ENCODE measurements around the gene DDX6. TPM values are rescaled to one million over a fixed set of nuclear protein-coding genes. Genes with fewer than 3 reads are reported as not detected.
"Not testable (repeated sequence)": the region's sequence is repeated elsewhere in the genome, so short reads cannot be mapped to it uniquely, and the experiment has no call there.

DDX6 gene
- total and polyA plus RNA-seq, 2 donors: 33.3 to 212 TPM

GRCh38 chr11:118715837-118716260, 75.1 kb downstream of the DDX6 start:
- Histone ChIP-seq H3K27ac (ENCODE audit: low read depth) (no peak overlapping the region), H3K4me1 (ENCODE audit: insufficient read depth) (no peaks in the 10 kb centered on the region), H3K4me3 (ENCODE audit: low read depth, low read length) (no peak overlapping the region), H3K36me3 (ENCODE audit: insufficient read depth) (no peaks in the 10 kb centered on the region)
- no peak for DNase-seq (ENCODE audit: extremely low spot score)
- 50% methylated on average over 4 of the region's 4 CpGs for WGBS

DNA sequence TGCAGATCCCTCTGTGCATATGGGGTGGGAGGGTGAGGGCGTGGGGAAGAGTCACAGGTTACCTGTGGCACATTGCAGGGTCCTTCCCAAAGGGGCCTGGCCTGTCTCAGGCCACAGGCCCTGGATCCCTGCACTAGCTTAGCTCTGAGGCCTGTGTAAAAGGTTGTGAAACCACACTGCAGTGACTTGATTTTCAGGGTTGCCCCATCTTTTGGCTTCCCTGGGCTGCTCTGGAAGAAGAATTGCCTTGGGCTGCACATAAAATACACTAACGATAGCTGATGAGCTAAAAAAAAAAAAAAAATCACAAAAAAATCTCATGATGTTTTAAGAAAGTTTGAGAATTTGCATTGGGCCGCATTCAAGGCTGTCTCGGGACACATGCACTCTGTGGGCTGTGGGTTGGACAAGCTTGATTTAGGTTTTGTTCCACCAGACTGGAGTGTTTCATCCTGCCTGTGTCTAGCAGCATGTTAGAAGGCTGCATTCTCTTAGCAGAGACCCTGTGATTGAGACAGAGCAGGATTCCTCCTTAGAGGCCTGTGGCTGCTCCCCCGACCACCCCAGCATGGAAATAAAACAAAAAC, 75.6 kb downstream of the DDX6 start:
- Histone ChIP-seq H3K4me1 (ENCODE audit: insufficient read depth) (no peaks in the 10 kb centered on the region), H3K4me3 (ENCODE audit: low read depth, low read length) (no peak overlapping the region), H3K36me3 (ENCODE audit: insufficient read depth) (no peaks in the 10 kb centered on the region), H3K27ac (ENCODE audit: low read depth) (no peak overlapping the region)
- 77% methylated on average over 5 of the region's 5 CpGs for WGBS
- no peak for DNase-seq (ENCODE audit: extremely low spot score)

DNA sequence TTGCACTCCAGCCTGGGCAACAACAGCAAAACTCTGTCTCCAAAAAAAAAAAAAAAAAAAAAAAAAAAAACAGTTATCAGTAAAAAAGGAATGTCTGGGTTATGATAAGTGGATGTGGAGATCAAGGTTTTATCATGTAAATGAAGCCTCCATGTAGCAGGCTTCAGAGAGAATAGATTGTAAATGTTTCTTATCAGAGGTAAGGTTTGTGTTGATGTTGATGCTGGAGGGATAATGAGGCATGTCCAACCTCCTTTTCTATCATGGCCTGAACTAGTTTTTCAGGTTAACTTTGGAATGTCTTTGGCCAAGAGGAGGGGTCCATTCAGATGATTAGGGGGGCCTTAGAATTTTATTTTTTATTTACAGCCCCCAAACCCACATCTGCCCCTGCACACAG, 76.1 kb downstream of the DDX6 start:
- no peak overlapping the region for H3K27ac ChIP-seq (ENCODE audit: low read depth)
- H3K36me3 ChIP-seq (ENCODE audit: insufficient read depth): no peaks in the 10 kb centered on the region
- H3K4me1 ChIP-seq (ENCODE audit: insufficient read depth): no peaks in the 10 kb centered on the region
- no peak for DNase-seq (ENCODE audit: extremely low spot score)
- H3K4me3 ChIP-seq (ENCODE audit: low read depth, low read length): no peak overlapping the region

- not testable (repeated sequence) for DNase-seq (ENCODE audit: extremely low spot score); H3K4me3 ChIP-seq (ENCODE audit: low read depth, low read length); H3K4me1 ChIP-seq (ENCODE audit: insufficient read depth); H3K36me3 ChIP-seq (ENCODE audit: insufficient read depth); H3K27ac ChIP-seq (ENCODE audit: low read depth)
- 92% methylated on average over 5 of the region's 5 CpGs for WGBS
Observed at GRCh38 chr11:118714416-118714815, 76.5 kb downstream of the DDX6 start.

GRCh38 chr11:118708296-118708695, 82.7 kb downstream of the DDX6 start:
- 88% methylated on average over 6 of the region's 6 CpGs for WGBS
- Histone ChIP-seq H3K27ac (ENCODE audit: low read depth) (no peak overlapping the region), H3K4me3 (ENCODE audit: low read depth, low read length) (no peak overlapping the region), H3K36me3 (ENCODE audit: insufficient read depth) (no peaks in the 10 kb centered on the region), H3K4me1 (ENCODE audit: insufficient read depth) (no peaks in the 10 kb centered on the region)
- no peak for DNase-seq (ENCODE audit: extremely low spot score)

DNA sequence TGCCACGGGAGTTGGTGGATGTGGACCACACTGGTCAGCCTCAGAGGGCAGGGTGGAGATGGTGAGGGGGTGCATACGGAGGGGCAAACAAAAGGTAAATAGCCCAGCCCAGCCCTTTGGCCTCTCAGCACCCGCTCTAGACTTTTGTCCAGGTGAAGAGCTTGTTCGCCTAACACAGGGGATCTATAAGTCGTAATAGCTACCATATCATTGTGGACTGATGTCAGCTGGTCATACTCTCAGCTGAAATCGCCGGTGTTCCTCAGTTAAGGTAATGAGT, 84.5 kb downstream of the DDX6 start:
- no peak overlapping the region for H3K4me3 ChIP-seq (ENCODE audit: low read depth, low read length)
- no peak for DNase-seq (ENCODE audit: extremely low spot score)
- H3K36me3 ChIP-seq (ENCODE audit: insufficient read depth): no peaks in the 10 kb centered on the region
- no peaks in the 10 kb centered on the region for H3K4me1 ChIP-seq (ENCODE audit: insufficient read depth)
- H3K27ac ChIP-seq (ENCODE audit: low read depth): no peak overlapping the region
- WGBS: 92% methylated on average over 7 of the region's 7 CpGs

GRCh38 chr11:118705791-118706545, 85.0 kb downstream of the DDX6 start:
- Histone ChIP-seq H3K4me1 (ENCODE audit: insufficient read depth) (no peaks in the 10 kb centered on the region), H3K27ac (ENCODE audit: low read depth) (no peak overlapping the region), H3K36me3 (ENCODE audit: insufficient read depth) (no peaks in the 10 kb centered on the region), H3K4me3 (ENCODE audit: low read depth, low read length) (no peak overlapping the region)
- 68% methylated on average over 12 of the region's 12 CpGs for WGBS
- DNase-seq (ENCODE audit: extremely low spot score): no peak

DNA sequence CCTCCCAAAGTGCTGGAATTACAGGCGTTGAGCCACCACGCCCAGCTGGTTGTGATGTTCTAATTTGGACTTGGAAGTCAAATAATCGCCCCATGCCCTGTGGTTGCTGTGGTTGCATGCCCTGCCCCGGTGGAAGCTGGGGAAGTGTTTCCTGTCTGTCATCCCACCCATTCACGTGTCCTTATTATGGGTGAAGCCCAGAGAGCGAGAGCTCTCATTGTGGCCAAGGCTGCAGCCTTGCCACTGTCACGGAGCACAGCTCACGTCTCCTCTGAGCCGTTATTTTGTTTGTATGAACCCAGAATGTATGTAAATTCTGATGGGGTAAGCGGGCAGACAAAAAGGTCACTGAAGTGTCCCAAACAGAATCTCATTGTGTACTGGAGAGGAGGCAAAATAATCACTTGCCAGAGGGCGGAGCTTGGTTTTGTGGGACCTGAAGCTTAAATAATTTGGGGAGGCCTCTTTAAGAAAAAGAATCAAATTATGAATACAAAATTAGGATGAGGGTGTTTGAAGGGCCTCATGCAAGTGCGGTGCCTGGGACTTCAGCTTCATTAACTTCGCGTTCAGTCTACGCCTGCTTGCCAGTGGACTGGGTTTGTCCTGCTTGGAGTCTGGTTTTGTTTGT, 85.7 kb downstream of the DDX6 start:
- Histone ChIP-seq H3K27ac (ENCODE audit: low read depth) (no peak overlapping the region), H3K4me1 (ENCODE audit: insufficient read depth) (no peaks in the 10 kb centered on the region), H3K36me3 (ENCODE audit: insufficient read depth) (no peaks in the 10 kb centered on the region), H3K4me3 (ENCODE audit: low read depth, low read length) (no peak overlapping the region)
- no peak for DNase-seq (ENCODE audit: extremely low spot score)
- 65% methylated on average over 15 of the region's 15 CpGs for WGBS

DNA sequence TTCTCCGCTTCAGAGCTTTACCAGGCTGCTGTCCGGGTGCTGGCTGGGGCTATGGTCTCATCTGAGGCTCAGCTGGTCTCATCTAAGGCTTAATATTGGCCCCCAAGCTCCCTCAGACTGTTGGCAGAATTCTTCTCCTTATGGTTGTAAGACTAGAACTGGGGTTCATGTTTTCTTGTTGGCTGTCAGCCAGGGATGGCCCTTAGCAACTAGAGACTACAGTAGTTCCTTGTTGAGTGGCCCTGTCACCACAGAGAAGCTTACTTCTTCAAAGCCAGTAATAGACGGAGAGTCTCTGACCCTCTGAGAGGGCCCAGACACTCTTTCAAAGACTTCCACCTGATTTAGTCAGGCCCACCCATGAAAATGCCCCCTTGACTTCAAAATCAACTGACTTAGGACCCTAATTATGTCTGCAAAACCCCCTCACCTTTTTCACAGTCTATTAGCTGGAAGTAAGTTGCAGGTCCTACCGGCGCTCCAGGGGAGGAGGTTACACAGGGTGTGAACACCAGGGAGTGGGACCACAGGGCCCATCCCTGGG, 87.3 kb downstream of the DDX6 start:
- whole genome bisulfite sequencing: 91% methylated on average over 5 of the region's 5 CpGs
- DNase-seq (ENCODE audit: extremely low spot score): no peak
- no peak overlapping the region for H3K27ac ChIP-seq (ENCODE audit: low read depth)
- H3K36me3 ChIP-seq (ENCODE audit: insufficient read depth): no peaks in the 10 kb centered on the region
- H3K4me3 ChIP-seq (ENCODE audit: low read depth, low read length): no peak overlapping the region
- H3K4me1 ChIP-seq (ENCODE audit: insufficient read depth): no peaks in the 10 kb centered on the region

DNA sequence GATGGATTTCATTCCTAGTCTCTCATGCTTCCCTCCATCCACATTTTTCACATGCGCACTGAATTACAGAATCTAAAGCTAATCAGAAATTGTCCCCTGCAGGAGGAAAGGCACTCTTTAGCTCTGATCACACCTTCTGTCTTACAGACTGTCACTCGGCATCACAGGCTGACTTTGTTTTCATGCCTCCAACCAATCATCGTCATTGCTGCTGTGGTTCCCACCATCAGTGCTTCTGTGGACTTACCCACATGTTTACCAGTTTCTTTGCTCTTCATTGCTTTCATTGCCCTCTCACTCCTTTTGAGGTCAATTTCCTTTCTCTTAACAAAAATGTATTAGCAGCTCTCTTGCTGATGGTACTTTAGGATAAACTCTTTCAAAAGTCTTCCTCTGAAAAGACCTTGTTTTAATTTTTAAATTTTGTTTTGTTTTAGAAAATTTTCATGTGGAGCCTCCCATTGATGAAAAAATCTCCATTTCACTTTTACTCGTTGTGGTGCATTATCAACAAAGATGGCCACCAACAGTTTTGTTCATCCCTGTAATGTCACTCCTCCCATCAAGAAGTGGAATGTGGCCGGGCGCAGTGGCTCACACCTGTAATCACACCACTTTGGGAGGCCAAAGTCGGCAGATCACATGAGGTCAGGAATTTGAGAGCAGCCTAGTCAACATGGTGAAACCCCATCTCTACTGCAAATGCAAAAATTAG, 91.3 kb downstream of the DDX6 start:
- Histone ChIP-seq H3K36me3 (ENCODE audit: insufficient read depth) (no peaks in the 10 kb centered on the region), H3K4me3 (ENCODE audit: low read depth, low read length) (no peak overlapping the region), H3K27ac (ENCODE audit: low read depth) (no peak overlapping the region), H3K4me1 (ENCODE audit: insufficient read depth) (no peaks in the 10 kb centered on the region)
- WGBS: 83% methylated on average over 7 of the region's 7 CpGs
- DNase-seq (ENCODE audit: extremely low spot score): no peak

Small RNA genes within 50 kb of the gene (small RNA-seq; reads per million reads assigned to genes)
- gene AP004609.2: not detected
- not detected for gene RF00019
- not detected for gene RNU6-376P

Other genes starting within 250 kb of the DDX6 start
- gene IFT46, start 225.2 kb downstream of the DDX6 start, total RNA-seq: 26.1 TPM
- 25.1 TPM for gene IFT46, start 225.2 kb downstream of the DDX6 start, polyA plus RNA-seq
- gene ARCN1, start 218.8 kb downstream of the DDX6 start, total RNA-seq: 141 TPM
- gene ARCN1, start 218.8 kb downstream of the DDX6 start, polyA plus RNA-seq: 90.2 TPM
- 54.0 TPM for gene PHLDB1, start 183.5 kb downstream of the DDX6 start, total RNA-seq
- 112 TPM for gene PHLDB1, start 183.5 kb downstream of the DDX6 start, polyA plus RNA-seq
- not detected for gene TREH, start 111.5 kb downstream of the DDX6 start, total RNA-seq
- 1.0 TPM for gene TREH, start 111.5 kb downstream of the DDX6 start, polyA plus RNA-seq
- gene CXCR5, start 92.7 kb upstream of the DDX6 start, total RNA-seq: not detected
- gene CXCR5, start 92.7 kb upstream of the DDX6 start, polyA plus RNA-seq: 0.38 TPM
- 15.1 TPM for gene BCL9L, start 134.8 kb upstream of the DDX6 start, total RNA-seq
- gene BCL9L, start 134.8 kb upstream of the DDX6 start, polyA plus RNA-seq: 48.1 TPM
- 38.2 TPM for gene UPK2, start 165.1 kb upstream of the DDX6 start, total RNA-seq
- 33.8 TPM for gene UPK2, start 165.1 kb upstream of the DDX6 start, polyA plus RNA-seq
- gene FOXR1, start 180.6 kb upstream of the DDX6 start, total RNA-seq: not detected
- not detected for gene FOXR1, start 180.6 kb upstream of the DDX6 start, polyA plus RNA-seq
- 34.3 TPM for gene CENATAC, start 207.0 kb upstream of the DDX6 start, total RNA-seq
- gene CENATAC, start 207.0 kb upstream of the DDX6 start, polyA plus RNA-seq: 12.8 TPM
- gene RPS25, start 227.2 kb upstream of the DDX6 start, total RNA-seq: 904 TPM
- 1,476 TPM for gene RPS25, start 227.2 kb upstream of the DDX6 start, polyA plus RNA-seq
- gene TRAPPC4, start 227.6 kb upstream of the DDX6 start, total RNA-seq: 40.6 TPM
- 59.3 TPM for gene TRAPPC4, start 227.6 kb upstream of the DDX6 start, polyA plus RNA-seq
- 5.2 TPM for gene SLC37A4, start 239.7 kb upstream of the DDX6 start, total RNA-seq
- 9.8 TPM for gene SLC37A4, start 239.7 kb upstream of the DDX6 start, polyA plus RNA-seq

Measured in urinary bladder (tissue), 4 donors.